Measurements from ENCODE around the gene MED13L. TPM values are rescaled to one million over a fixed set of nuclear protein-coding genes. Genes with fewer than 3 reads are reported as not detected.

MED13L gene
- total RNA-seq, 1 donor from 2014 or later = 117 TPM

GRCh38 chr12:116213014-116213413 lies 64.5 kb downstream of the MED13L start:
- Histone ChIP-seq H3K36me3 (no peaks in the 10 kb centered on the region), H3K27me3 (no peaks in the 10 kb centered on the region), H3K27ac (no peak overlapping the region), H3K4me3 (no peak overlapping the region), H3K4me1 (peaks cover 7 to 44% of the 10 kb centered on the region in 2 donors), H3K9me3 (no peaks in the 10 kb centered on the region)
- no peak for TF ChIP-seq CTCF (IDR thresholded peaks at IDR 0.05)
- intact Hi-C loops (cut with DNase I) = no loop called here
- no peak for DNase-seq (ENCODE audit: low spot score in 2 of 2)

GRCh38 chr12:116210762-116211161 lies 66.7 kb downstream of the MED13L start:
- Histone ChIP-seq H3K36me3 (no peaks in the 10 kb centered on the region), H3K27me3 (no peaks in the 10 kb centered on the region), H3K9me3 (no peaks in the 10 kb centered on the region), H3K4me3 (no peak overlapping the region), H3K4me1 (peaks cover 0 to 25% of the 10 kb centered on the region in 2 donors), H3K27ac (no peak overlapping the region)
- DNase-seq (ENCODE audit: low spot score in 2 of 2) = no peak
- intact Hi-C loops (cut with DNase I) = no loop called here
- TF ChIP-seq CTCF (IDR thresholded peaks at IDR 0.05) = no peak

GRCh38 chr12:116210131-116210530 lies 67.4 kb downstream of the MED13L start:
- no peaks in the 10 kb centered on the region for H3K27me3 ChIP-seq
- peaks cover 0 to 24% of the 10 kb centered on the region in 2 donors for H3K4me1 ChIP-seq
- H3K27ac ChIP-seq = no peak overlapping the region
- no peaks in the 10 kb centered on the region for H3K36me3 ChIP-seq
- DNase-seq (ENCODE audit: low spot score in 2 of 2) = no peak
- H3K9me3 ChIP-seq = no peaks in the 10 kb centered on the region
- TF ChIP-seq CTCF (IDR thresholded peaks at IDR 0.05) = no peak
- H3K4me3 ChIP-seq = no peak overlapping the region
- intact Hi-C loops (cut with DNase I) = no loop called here

GRCh38 chr12:116209503-116209902 lies 68.0 kb downstream of the MED13L start:
- intact Hi-C loops (cut with DNase I) = no loop called here
- H3K9me3 ChIP-seq = no peaks in the 10 kb centered on the region
- no peak for DNase-seq (ENCODE audit: low spot score in 2 of 2)
- no peak overlapping the region for H3K4me3 ChIP-seq
- H3K27ac ChIP-seq = peak overlapping the region in 1 of 2 donors; percentile 7
- TF ChIP-seq CTCF (IDR thresholded peaks at IDR 0.05) = no peak
- H3K4me1 ChIP-seq = peaks cover 0 to 23% of the 10 kb centered on the region in 2 donors
- no peaks in the 10 kb centered on the region for H3K27me3 ChIP-seq
- H3K36me3 ChIP-seq = no peaks in the 10 kb centered on the region

- TF ChIP-seq CTCF (IDR thresholded peaks at IDR 0.05) = no peak
- peaks cover 0 to 24% of the 10 kb centered on the region in 2 donors for H3K4me1 ChIP-seq
- H3K4me3 ChIP-seq = no peak overlapping the region
- no peak for DNase-seq (ENCODE audit: low spot score in 2 of 2)
- H3K27ac ChIP-seq = no peak overlapping the region
- intact Hi-C loops (cut with DNase I) = no loop called here
- H3K36me3 ChIP-seq = no peaks in the 10 kb centered on the region
- H3K27me3 ChIP-seq = no peaks in the 10 kb centered on the region
- H3K9me3 ChIP-seq = no peaks in the 10 kb centered on the region
Measured at GRCh38 chr12:116207274-116207673, 70.2 kb downstream of the MED13L start.

- Histone ChIP-seq H3K27ac (no peak overlapping the region), H3K4me3 (no peak overlapping the region), H3K4me1 (peaks cover 0 to 27% of the 10 kb centered on the region in 2 donors), H3K36me3 (no peaks in the 10 kb centered on the region), H3K9me3 (no peaks in the 10 kb centered on the region), H3K27me3 (no peaks in the 10 kb centered on the region)
- intact Hi-C loops (cut with DNase I) = no loop called here
- DNase-seq (ENCODE audit: low spot score in 2 of 2) = no peak
- no peak for TF ChIP-seq CTCF (IDR thresholded peaks at IDR 0.05)
Measured at GRCh38 chr12:116206828-116207227, 70.7 kb downstream of the MED13L start.

All from ascending aorta (tissue), 2 donors.